ENCODE measurements around the gene NRP2. TPM values are rescaled to one million over a fixed set of nuclear protein-coding genes. Genes with fewer than 3 reads are reported as not detected.

Gene NRP2
- total RNA-seq, 8 experiments from 2014 or later = 13.8 to 138 (median 53.2) TPM

GRCh38 chr2:205780645-205781044, 98.3 kb downstream of the NRP2 start:
- 75 to 100% (median 88%) methylated on average over 1 to 2 of the region's 2 CpGs; no CpG with 5 or more reads in 3 of the 10 experiments for WGBS, 10 experiments
- ATAC-seq (replicated peaks in 6 of 8) = no peak
- no peak overlapping the region for H3K4me3 ChIP-seq
- H3K27ac ChIP-seq = no peak overlapping the region
- in situ Hi-C loops (cut with MboI; ENCODE audit: low pct_unique_long_range_greater_than_20kb in 2 of 9, low sequenced_read_pairs in 9 of 9, unreplicated experiment in 9 of 9) = loop anchor here in 1 of 9 experiments (25.0 kb wide), 1 partner anchor 132 kb away; no protein-coding TSS in a partner anchor
- H3K4me1 ChIP-seq (replicated peaks in 1 of 2) = peaks cover 34 to 38% of the 10 kb centered on the region in 2 donors

GRCh38 chr2:205781244-205781931, 99.1 kb downstream of the NRP2 start:
- ATAC-seq (replicated peaks in 6 of 8) = peak in 1 of 8 experiments; percentile 25
- Histone ChIP-seq H3K4me1 (replicated peaks in 1 of 2) (peaks cover 34 to 41% of the 10 kb centered on the region in 2 donors), H3K4me3 (no peak overlapping the region), H3K27ac (no peak overlapping the region)
- 50 to 95% (median 83%) methylated on average over 1 to 5 of the region's 5 CpGs; no CpG with 5 or more reads in 2 of the 10 experiments for WGBS, 10 experiments
- in situ Hi-C loops (cut with MboI; ENCODE audit: low pct_unique_long_range_greater_than_20kb in 2 of 9, low sequenced_read_pairs in 9 of 9, unreplicated experiment in 9 of 9) = loop anchor here in 1 of 9 experiments (25.0 kb wide), 1 partner anchor 131 kb away; no protein-coding TSS in a partner anchor

- no peak for ATAC-seq (replicated peaks in 6 of 8)
- no peak overlapping the region for H3K4me3 ChIP-seq
- in situ Hi-C loops (cut with MboI; ENCODE audit: low pct_unique_long_range_greater_than_20kb in 2 of 9, low sequenced_read_pairs in 9 of 9, unreplicated experiment in 9 of 9) = loop anchor here in 1 of 9 experiments (25.0 kb wide), 1 partner anchor 129 kb away; no protein-coding TSS in a partner anchor
- 43 to 100% (median 93%) methylated on average over 1 to 3 of the region's 4 CpGs; no CpG with 5 or more reads in 1 of the 10 experiments for WGBS, 10 experiments
- peaks cover 34 to 49% of the 10 kb centered on the region in 2 donors for H3K4me1 ChIP-seq (replicated peaks in 1 of 2)
- H3K27ac ChIP-seq = no peak overlapping the region
Measured at GRCh38 chr2:205782941-205783340, 100.6 kb downstream of the NRP2 start.

GRCh38 chr2:205783872-205784499, 101.7 kb downstream of the NRP2 start:
- in situ Hi-C loops (cut with MboI; ENCODE audit: low pct_unique_long_range_greater_than_20kb in 2 of 9, low sequenced_read_pairs in 9 of 9, unreplicated experiment in 9 of 9) = loop anchor here in 1 of 9 experiments (25.0 kb wide), 1 partner anchor 128 kb away; no protein-coding TSS in a partner anchor
- peaks cover 40 to 52% of the 10 kb centered on the region in 2 donors for H3K4me1 ChIP-seq (replicated peaks in 1 of 2)
- H3K4me3 ChIP-seq = no peak overlapping the region
- peak in 5 of 8 experiments; percentile 16 to 76 (median 65) for ATAC-seq (replicated peaks in 6 of 8)
- no peak overlapping the region for H3K27ac ChIP-seq
- 17 to 100% (median 59%) methylated on average over 2 to 5 of the region's 5 CpGs; no CpG with 5 or more reads in 1 of the 10 experiments for WGBS, 10 experiments

GRCh38 chr2:205785507-205786260, 103.4 kb downstream of the NRP2 start:
- H3K27ac ChIP-seq = no peak overlapping the region
- ATAC-seq (replicated peaks in 6 of 8) = peak in 1 of 8 experiments; percentile 19
- 60 to 96% (median 83%) methylated on average over 1 to 7 of the region's 7 CpGs for WGBS, 10 experiments
- peaks cover 52% of the 10 kb centered on the region in 2 donors for H3K4me1 ChIP-seq (replicated peaks in 1 of 2)
- in situ Hi-C loops (cut with MboI; ENCODE audit: low pct_unique_long_range_greater_than_20kb in 2 of 9, low sequenced_read_pairs in 9 of 9, unreplicated experiment in 9 of 9) = loop anchor here in 1 of 9 experiments (25.0 kb wide), 1 partner anchor 127 kb away; no protein-coding TSS in a partner anchor
- H3K4me3 ChIP-seq = no peak overlapping the region

GRCh38 chr2:205786976-205787375, 104.7 kb downstream of the NRP2 start:
- 87 to 92% (median 92%) methylated on average over 3 to 4 of the region's 4 CpGs; no CpG with 5 or more reads in 7 of the 10 experiments for WGBS, 10 experiments
- Histone ChIP-seq H3K27ac (no peak overlapping the region), H3K4me1 (replicated peaks in 1 of 2) (peaks cover 44 to 47% of the 10 kb centered on the region in 2 donors), H3K4me3 (no peak overlapping the region)
- ATAC-seq (replicated peaks in 6 of 8) = peak in 1 of 8 experiments; percentile 41
- in situ Hi-C loops (cut with MboI; ENCODE audit: low pct_unique_long_range_greater_than_20kb in 2 of 9, low sequenced_read_pairs in 9 of 9, unreplicated experiment in 9 of 9) = loop anchor here in 1 of 9 experiments (25.0 kb wide), 1 partner anchor 125 kb away; no protein-coding TSS in a partner anchor

- 83 to 100% (median 94%) methylated on average over 1 to 3 of the region's 3 CpGs; no CpG with 5 or more reads in 6 of the 10 experiments for WGBS, 10 experiments
- ATAC-seq (replicated peaks in 6 of 8) = no peak
- in situ Hi-C loops (cut with MboI; ENCODE audit: low pct_unique_long_range_greater_than_20kb in 2 of 9, low sequenced_read_pairs in 9 of 9, unreplicated experiment in 9 of 9) = loop anchor here in 1 of 9 experiments (25.0 kb wide), 1 partner anchor 125 kb away; no protein-coding TSS in a partner anchor
- Histone ChIP-seq H3K4me1 (replicated peaks in 1 of 2) (peaks cover 44 to 47% of the 10 kb centered on the region in 2 donors), H3K27ac (no peak overlapping the region), H3K4me3 (no peak overlapping the region)
Measured at GRCh38 chr2:205787761-205788160, 105.5 kb downstream of the NRP2 start.

GRCh38 chr2:205789906-205790305, 107.6 kb downstream of the NRP2 start:
- in situ Hi-C loops (cut with MboI; ENCODE audit: low pct_unique_long_range_greater_than_20kb in 2 of 9, low sequenced_read_pairs in 9 of 9, unreplicated experiment in 9 of 9) = loop anchor here in 1 of 9 experiments (25.0 kb wide), 1 partner anchor 122 kb away; no protein-coding TSS in a partner anchor
- 80 to 100% (median 100%) methylated on average over 1 of the region's 1 CpG; no CpG with 5 or more reads in 5 of the 10 experiments for WGBS, 10 experiments
- Histone ChIP-seq H3K27ac (no peak overlapping the region), H3K4me3 (no peak overlapping the region), H3K4me1 (replicated peaks in 1 of 2) (peaks cover 25 to 28% of the 10 kb centered on the region in 2 donors)
- no peak for ATAC-seq (replicated peaks in 6 of 8)

GRCh38 chr2:205792908-205793307, 110.6 kb downstream of the NRP2 start:
- 60 to 100% (median 100%) methylated on average over 1 to 3 of the region's 3 CpGs; no CpG with 5 or more reads in 2 of the 10 experiments for WGBS, 10 experiments
- Histone ChIP-seq H3K4me3 (no peak overlapping the region), H3K4me1 (replicated peaks in 1 of 2) (peaks cover 12 to 27% of the 10 kb centered on the region in 2 donors), H3K27ac (no peak overlapping the region)
- ATAC-seq (replicated peaks in 6 of 8) = peak in 1 of 8 experiments; percentile 56
- in situ Hi-C loops (cut with MboI; ENCODE audit: low pct_unique_long_range_greater_than_20kb in 2 of 9, low sequenced_read_pairs in 9 of 9, unreplicated experiment in 9 of 9) = loop anchor here in 1 of 9 experiments (25.0 kb wide), 1 partner anchor 119 kb away; no protein-coding TSS in a partner anchor

- WGBS, 10 experiments = 40 to 100% (median 72%) methylated on average over 1 to 4 of the region's 5 CpGs; no CpG with 5 or more reads in 1 of the 10 experiments
- no peak overlapping the region for H3K4me3 ChIP-seq
- H3K27ac ChIP-seq = no peak overlapping the region
- H3K4me1 ChIP-seq (replicated peaks in 1 of 2) = peaks cover 14 to 23% of the 10 kb centered on the region in 2 donors
- in situ Hi-C loops (cut with MboI; ENCODE audit: low pct_unique_long_range_greater_than_20kb in 2 of 9, low sequenced_read_pairs in 9 of 9, unreplicated experiment in 9 of 9) = loop anchor here in 1 of 9 experiments (25.0 kb wide), 1 partner anchor 115 kb away; no protein-coding TSS in a partner anchor
- ATAC-seq (replicated peaks in 6 of 8) = peak in 3 of 8 experiments; percentile 65 to 70 (median 67)
Measured at GRCh38 chr2:205796805-205797313, 114.6 kb downstream of the NRP2 start.

- 85 to 100% (median 93%) methylated on average over 2 to 4 of the region's 4 CpGs for WGBS, 10 experiments
- no peak for ATAC-seq (replicated peaks in 6 of 8)
Measured at GRCh38 chr2:205797866-205798265, 115.6 kb downstream of the NRP2 start.

GRCh38 chr2:205800224-205800623, 117.9 kb downstream of the NRP2 start:
- Histone ChIP-seq H3K4me3 (no peak overlapping the region), H3K4me1 (replicated peaks in 1 of 2) (peaks cover 33 to 37% of the 10 kb centered on the region in 2 donors), H3K27ac (no peak overlapping the region)
- 85 to 100% (median 90%) methylated on average over 1 to 2 of the region's 2 CpGs; no CpG with 5 or more reads in 6 of the 10 experiments for WGBS, 10 experiments
- in situ Hi-C loops (cut with MboI; ENCODE audit: low pct_unique_long_range_greater_than_20kb in 2 of 9, low sequenced_read_pairs in 9 of 9, unreplicated experiment in 9 of 9) = no loop called here
- ATAC-seq (replicated peaks in 6 of 8) = no peak

More at GRCh38 chr2:205797866-205798265, 115.6 kb downstream of the NRP2 start:
- Histone ChIP-seq H3K27ac (no peak overlapping the region), H3K4me1 (replicated peaks in 1 of 2) (peaks cover 22 to 28% of the 10 kb centered on the region in 2 donors), H3K4me3 (no peak overlapping the region)
- in situ Hi-C loops (cut with MboI; ENCODE audit: low pct_unique_long_range_greater_than_20kb in 2 of 9, low sequenced_read_pairs in 9 of 9, unreplicated experiment in 9 of 9) = loop anchor here in 1 of 9 experiments (25.0 kb wide), 1 partner anchor 114 kb away; no protein-coding TSS in a partner anchor
